Transverse colon (tissue), 4 donors: ENCODE measurements around the gene SLC51A. TPM values are rescaled to one million over a fixed set of nuclear protein-coding genes. Genes with fewer than 3 reads are reported as not detected.
"Not testable (repeated sequence)": the region's sequence is repeated elsewhere in the genome, so short reads cannot be mapped to it uniquely, and the experiment has no call there.

ENCODE experiments used
- DNase-seq: peaks from one replicate; pipeline ENCODE4 v3.0.0-alpha.2; 2019
- H3K27ac ChIP-seq, 4 donors: fragments of 200-600 bp; sonication (generic); 2 replicates each; pipeline ENCODE4 v1.5.1; 2016 to 2018; ENCODE audit warnings: inconsistent platforms in 4 of 4
- H3K27me3 ChIP-seq: fragments of 200-600 bp; sonication (generic); 2 replicates; pipeline ENCODE4 v1.5.1; 2017; ENCODE audit warnings: inconsistent platforms
- H3K36me3 ChIP-seq, 4 donors: fragments of 200-600 bp; sonication (generic); 2 replicates each; pipeline ENCODE4 v1.5.1; 2017 to 2019; ENCODE audit warnings: inconsistent platforms in 4 of 4
- H3K4me1 ChIP-seq, 4 donors: fragments of 200-600 bp; sonication (generic); 2 replicates each; pipeline ENCODE4 v1.5.1; 2017 to 2020; ENCODE audit warnings: inconsistent platforms in 4 of 4
- H3K4me3 ChIP-seq, 4 donors: fragments of 200-600 bp; sonication (generic); 1 replicate in 1 of 4; 2 replicates in 3 of 4; pipeline versions ENCODE4 v1.5.1 to v1.6.1; 2017 to 2019; ENCODE audit warnings: inconsistent platforms in 4 of 4
- H3K9me3 ChIP-seq, 2 donors: fragments of 200-600 bp; sonication (generic); 2 replicates each; pipeline ENCODE4 v1.5.1; 2017 to 2019; ENCODE audit warnings: inconsistent platforms in 2 of 2
- CTCF ChIP-seq, 5 experiments: fragments of 200-600 bp in 3 of 5; fragments of 450-650 bp in 2 of 5; sonication (generic) in 3 of 5; IDR thresholded peaks; 1 replicate in 2 of 5; 2 replicates in 3 of 5; pipeline ENCODE4 v1.5.1; 2016 to 2017; ENCODE audit warnings: antibody characterized with exemption in 5 of 5, inconsistent platforms in 3 of 5, mild to moderate bottlenecking in 2 of 5, moderate library complexity in 1 of 5
- EP300 ChIP-seq: sonication (generic); formaldehyde crosslinking; IDR thresholded peaks from one replicate; pipeline ENCODE4 v1.6.1; 2017; ENCODE audit warnings: antibody characterized with exemption, low read depth
- POLR2A ChIP-seq: fragments of 450-650 bp; IDR thresholded peaks from one replicate; pipeline ENCODE4 v1.6.1; 2016; ENCODE audit warnings: antibody characterized with exemption, mild to moderate bottlenecking, moderate library complexity
- POLR2AphosphoS5 ChIP-seq, 3 donors: sonication (generic); formaldehyde crosslinking; IDR thresholded peaks; one replicate each; pipeline ENCODE4 v1.6.1; 2016; ENCODE audit warnings: antibody characterized with exemption in 3 of 3
- WGBS, 2 donors: methylation state at CpG; one replicate each; pipeline ENCODE4 v1.1.5; 2018; ENCODE audit warnings: low coverage in 1 of 2; 5-methylcytosine and 5-hydroxymethylcytosine counted together
- in situ Hi-C, 4 donors: fragments of 200-750 bp; cut with MboI; loops; one replicate each; pipeline versions ENCODE4 v1.15.0 to v1.15.1; 2017; ENCODE audit warnings: low sequenced_read_pairs in 3 of 4, low pct_ligation_motif_present in 1 of 4, low pct_unique_long_range_greater_than_20kb in 1 of 4
- intact Hi-C: fragments of 100-400 bp; cut with DNase I; formaldehyde crosslinking; loops from one replicate; pipeline ENCODE4 v1.15.1; 2023; ENCODE audit warnings: low total_unique reads
- total RNA-seq, 4 donors: library from RNA; depleted of rRNA; stranded (reverse); fragments of >200 nt; gene quantifications; one replicate each; pipeline ENCODE4 v1.1.0, GENCODE V29; 2016

The SLC51A gene
- total RNA-seq, 4 donors from 2014 or later: 7.2 to 123 (median 40.5) TPM

- in situ Hi-C loops: loop anchor here in 2 of 4 donors (5.0 to 10.0 kb wide), 2 partner anchors 123 to 126 kb away; no protein-coding TSS in a partner anchor
- Histone ChIP-seq H3K4me3 (no peak overlapping the region), H3K36me3 (no peaks in the 10 kb centered on the region), H3K9me3 (no peaks in the 10 kb centered on the region), H3K27me3 (no peaks in the 10 kb centered on the region), H3K4me1 (peaks cover 5 to 29% (median 19%) of the 10 kb centered on the region in 4 donors), H3K27ac (no peak overlapping the region)
- DNase-seq: no peak
- WGBS, 2 donors: 91% methylated on average over 13 of the region's 15 CpGs; no CpG with 5 or more reads in 1 of the 2 donors
- TF ChIP-seq EP300 (no peak), POLR2AphosphoS5 (IDR thresholded peaks at IDR 0.05) (no peak), POLR2A (no peak), CTCF (IDR thresholded peaks at IDR 0.05) (no peak)
- intact Hi-C loops: no loop called here
Observed at GRCh38 chr3:196198081-196198675, 18.2 kb upstream of the SLC51A start.

- in situ Hi-C loops (loop anchor here in 2 of 4 donors (5.0 to 10.0 kb wide), 2 partner anchors 124 to 127 kb away; no protein-coding TSS in a partner anchor), intact Hi-C loops (no loop called here)
- Histone ChIP-seq H3K9me3 (no peaks in the 10 kb centered on the region), H3K27me3 (no peaks in the 10 kb centered on the region), H3K4me1 (peaks cover 5 to 20% (median 12%) of the 10 kb centered on the region in 4 donors), H3K27ac (no peak overlapping the region), H3K36me3 (no peaks in the 10 kb centered on the region), H3K4me3 (no peak overlapping the region)
- 83 to 95% methylated on average over 4 to 19 of the region's 19 CpGs for WGBS, 2 donors
- TF ChIP-seq CTCF (IDR thresholded peaks at IDR 0.05) (peak in 1 of 5 experiments; percentile 21), EP300 (no peak)
- DNase-seq: no peak
Observed at GRCh38 chr3:196198771-196199753, 17.3 kb upstream of the SLC51A start.

- no peaks in the 10 kb centered on the region for H3K9me3 ChIP-seq
- H3K4me1 ChIP-seq: peaks cover 0 to 5% (median 3%) of the 10 kb centered on the region in 4 donors
- no peaks in the 10 kb centered on the region for H3K36me3 ChIP-seq
- intact Hi-C loops: no loop called here
- TF ChIP-seq CTCF (IDR thresholded peaks at IDR 0.05) (no peak), POLR2AphosphoS5 (IDR thresholded peaks at IDR 0.05) (no peak), EP300 (no peak), POLR2A (no peak)
- no peak overlapping the region for H3K4me3 ChIP-seq
- WGBS, 2 donors: 55 to 75% methylated on average over 10 to 21 of the region's 21 CpGs
- peak; percentile 49 for DNase-seq
- H3K27me3 ChIP-seq: no peaks in the 10 kb centered on the region
- in situ Hi-C loops: loop anchor here in 1 of 4 donors (25.0 kb wide), 1 partner anchor 465 kb away; no protein-coding TSS in a partner anchor
- H3K27ac ChIP-seq: no peak overlapping the region
Observed at GRCh38 chr3:196202516-196202970, 13.8 kb upstream of the SLC51A start.

- no peak overlapping the region for H3K4me3 ChIP-seq
- no peak overlapping the region for H3K27ac ChIP-seq
- in situ Hi-C loops (loop anchor here in 1 of 4 donors (25.0 kb wide), 1 partner anchor 467 kb away; no protein-coding TSS in a partner anchor), intact Hi-C loops (no loop called here)
- H3K36me3 ChIP-seq: no peaks in the 10 kb centered on the region
- H3K27me3 ChIP-seq: no peaks in the 10 kb centered on the region
- peaks cover 0 to 10% (median 9%) of the 10 kb centered on the region in 4 donors for H3K4me1 ChIP-seq
- WGBS, 2 donors: 76 to 87% methylated on average over 3 of the region's 3 CpGs
- H3K9me3 ChIP-seq: no peaks in the 10 kb centered on the region
- DNase-seq: no peak
- TF ChIP-seq POLR2A (no peak), CTCF (IDR thresholded peaks at IDR 0.05) (no peak), EP300 (no peak), POLR2AphosphoS5 (IDR thresholded peaks at IDR 0.05) (no peak)
Observed at GRCh38 chr3:196203846-196204245, 12.5 kb upstream of the SLC51A start.

GRCh38 chr3:196205442-196206205, 10.7 kb upstream of the SLC51A start:
- H3K4me1 ChIP-seq, H3K9me3 ChIP-seq, DNase-seq, H3K36me3 ChIP-seq, H3K4me3 ChIP-seq, H3K27me3 ChIP-seq, intact Hi-C loops, H3K27ac ChIP-seq: not testable (repeated sequence)
- in situ Hi-C loops: loop anchor here in 1 of 4 donors (25.0 kb wide), 1 partner anchor 468 kb away; no protein-coding TSS in a partner anchor
- WGBS, 2 donors: 81 to 83% methylated on average over 4 to 9 of the region's 9 CpGs
